ENCODE measurements around the gene SLC37A1. TPM values are rescaled to one million over a fixed set of nuclear protein-coding genes. Genes with fewer than 3 reads are reported as not detected.

The SLC37A1 gene
- polyA plus RNA-seq, 12 donors: 2.2 to 8.2 (median 2.9) TPM; not detected in 1

- DNase-seq: no peak
These were observed 35.1 kb upstream of the SLC37A1 start for GRCh38 chr21:42478504-42478903.

- DNase-seq: no peak
These were observed 34.1 kb upstream of the SLC37A1 start for GRCh38 chr21:42479582-42479981.

GRCh38 chr21:42480736-42481135, 32.9 kb upstream of the SLC37A1 start:
- DNase-seq: no peak

- DNase-seq: no peak
These were observed 32.5 kb upstream of the SLC37A1 start for GRCh38 chr21:42481169-42481568.

DNA sequence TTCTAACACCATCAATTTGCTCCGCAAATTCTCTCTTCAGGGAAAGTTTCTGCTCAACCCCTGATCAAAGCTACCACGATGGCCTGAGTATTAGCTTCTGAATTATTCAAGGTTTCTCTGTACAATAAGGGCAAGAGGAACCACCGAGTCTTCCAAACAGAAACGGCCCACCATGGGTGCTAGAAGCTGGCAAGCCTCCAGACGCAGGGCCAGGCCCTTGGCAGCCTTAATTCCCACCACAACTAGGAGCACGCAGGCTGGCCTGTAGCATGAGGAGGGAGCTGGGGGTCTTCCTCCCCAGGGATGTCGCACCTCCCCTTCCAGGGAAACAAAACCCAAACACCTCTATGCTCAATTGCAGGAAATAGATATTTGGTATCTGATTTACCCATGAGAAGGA, 28.7 kb upstream of the SLC37A1 start:
- DNase-seq: no peak

- DNase-seq: no peak
These were observed 27.6 kb upstream of the SLC37A1 start for GRCh38 chr21:42486072-42486471.

- DNase-seq: no peak
These were observed 27.1 kb upstream of the SLC37A1 start for GRCh38 chr21:42486531-42486930.

DNA sequence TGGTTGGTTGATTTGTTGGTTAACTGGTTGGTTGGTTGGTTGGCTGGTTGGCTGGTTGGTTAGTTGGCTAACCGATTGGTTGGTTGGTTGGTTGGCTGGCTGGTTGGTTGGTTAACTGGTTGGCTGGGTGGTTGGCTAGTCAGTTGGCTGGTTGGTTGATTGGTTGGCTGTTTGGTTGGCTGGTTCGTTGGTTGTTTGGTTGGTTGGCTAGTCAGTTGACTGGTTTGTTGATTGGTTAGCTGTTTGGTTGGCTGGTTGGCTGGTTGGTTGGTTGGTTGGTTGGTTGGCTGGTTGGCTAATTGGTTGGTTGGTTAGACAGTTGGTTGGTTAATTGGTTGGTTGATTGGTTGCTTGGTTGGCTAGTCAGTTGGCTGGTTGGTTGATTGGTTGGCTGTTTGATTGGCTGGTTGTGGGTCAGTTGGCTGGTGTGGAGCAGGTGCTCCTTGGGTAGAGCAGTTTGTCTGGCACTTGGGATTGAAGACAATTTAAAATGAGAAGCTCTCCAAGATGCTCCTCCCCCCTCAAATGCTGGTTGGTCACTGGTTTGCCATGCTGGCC, 24.6 kb upstream of the SLC37A1 start:
- no peak for DNase-seq

DNA sequence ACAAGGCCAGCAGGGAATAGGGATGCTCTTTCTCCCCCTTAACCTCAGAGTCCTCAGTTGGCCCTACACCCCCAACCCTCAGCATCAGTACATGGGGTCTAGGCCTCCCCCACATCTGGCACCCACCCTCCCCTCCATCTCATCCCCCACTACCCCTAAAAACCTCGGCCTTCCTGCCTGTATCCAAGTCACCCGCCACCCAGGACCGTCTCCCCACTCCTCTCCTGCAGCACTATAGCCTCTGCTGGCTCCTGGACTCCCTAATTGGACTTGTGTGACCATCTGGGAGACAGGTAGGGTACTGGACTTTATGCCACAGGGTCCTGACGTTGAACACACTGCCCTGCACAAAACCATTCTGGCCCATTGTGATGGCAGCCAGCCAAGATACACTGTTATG, 23.7 kb upstream of the SLC37A1 start:
- DNase-seq: no peak

- DNase-seq: no peak
These were observed 22.9 kb upstream of the SLC37A1 start for GRCh38 chr21:42490720-42491119.

DNA sequence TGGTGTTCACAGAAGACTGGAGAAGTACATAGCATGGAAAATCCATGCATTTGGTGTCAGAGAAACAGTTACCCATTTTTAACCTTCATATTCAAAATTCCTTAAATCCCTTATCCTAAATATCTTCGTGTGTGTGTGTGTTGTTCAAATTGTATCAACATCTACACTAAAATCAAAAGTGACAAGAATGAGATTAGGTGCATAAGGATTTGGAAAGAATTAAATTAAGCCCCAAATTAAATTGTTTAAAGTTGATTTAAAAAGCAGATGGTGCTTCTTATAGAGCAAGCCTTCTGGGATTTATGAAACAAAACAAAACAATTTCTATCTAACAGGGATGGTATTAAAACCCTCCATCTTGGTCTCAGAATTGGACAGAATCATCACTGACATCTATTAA, 22.3 kb upstream of the SLC37A1 start:
- DNase-seq: no peak

DNA sequence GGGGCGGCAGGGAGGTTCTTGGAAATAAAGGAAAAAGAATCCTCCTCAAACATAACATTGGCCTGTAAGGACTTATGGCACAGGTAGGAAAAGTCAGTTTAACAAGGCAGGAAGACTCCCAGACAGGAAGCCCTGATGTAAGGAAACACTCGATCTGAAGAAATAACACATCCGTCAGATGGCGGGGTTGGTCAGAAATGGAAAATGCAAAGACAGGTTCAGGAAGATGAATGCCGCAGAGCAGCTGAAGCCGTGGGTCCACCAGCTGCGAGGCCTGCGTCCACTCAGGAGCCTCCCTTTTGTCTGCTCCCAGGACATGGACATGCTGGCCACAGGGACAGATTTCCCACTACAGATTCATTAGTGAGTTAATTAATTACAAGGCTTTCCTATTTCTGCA, 21.5 kb upstream of the SLC37A1 start:
- no peak for DNase-seq

- DNase-seq: no peak
These were observed 20.3 kb upstream of the SLC37A1 start for GRCh38 chr21:42493109-42494060.

- no peak for DNase-seq
These were observed 18.6 kb upstream of the SLC37A1 start for GRCh38 chr21:42495027-42495426.

GRCh38 chr21:42495765-42496119, 17.9 kb upstream of the SLC37A1 start:
- no peak for DNase-seq

DNA sequence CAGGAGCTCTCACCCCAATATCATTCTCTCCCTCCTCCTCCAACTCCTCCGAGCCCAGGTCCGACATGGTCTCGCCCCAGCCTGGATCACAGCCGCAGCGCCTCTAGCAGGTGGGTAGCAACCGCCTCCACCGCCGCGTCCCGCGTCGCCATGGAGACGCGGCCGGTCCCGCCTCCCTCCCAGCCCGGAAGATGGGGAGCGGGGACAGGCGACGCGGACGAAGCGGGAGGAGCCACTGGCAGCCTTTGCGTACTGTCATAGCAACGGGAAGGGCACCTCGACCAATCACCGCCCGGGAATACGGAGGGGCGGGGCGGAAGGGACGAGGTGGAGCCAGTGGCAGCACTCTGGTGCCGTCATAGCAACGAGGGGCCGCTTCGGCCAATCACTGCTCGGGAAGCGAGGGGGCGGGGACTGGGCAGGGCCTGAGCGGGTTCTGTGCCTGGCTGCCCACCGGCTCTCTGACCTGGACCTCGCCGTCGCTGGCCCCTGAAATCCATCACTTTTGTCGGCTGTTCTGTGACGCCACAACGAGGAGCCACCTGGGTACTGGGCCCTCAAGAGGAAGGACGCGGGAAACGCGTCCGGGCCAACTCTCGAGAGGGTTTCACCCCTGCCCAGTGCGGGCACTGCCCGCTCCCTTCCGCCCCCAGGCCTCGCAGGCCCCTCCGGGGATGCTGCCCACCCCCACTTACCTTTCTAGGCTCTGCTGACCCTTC, 17.4 kb upstream of the SLC37A1 start, which contains the start of gene RSPH1:
RSPH1 (minus strand) TSS at position 105 of the 719 bp plus-strand sequence; CDS start at position 67, 38 bp downstream.
- peak; percentile 99 for DNase-seq

DNA sequence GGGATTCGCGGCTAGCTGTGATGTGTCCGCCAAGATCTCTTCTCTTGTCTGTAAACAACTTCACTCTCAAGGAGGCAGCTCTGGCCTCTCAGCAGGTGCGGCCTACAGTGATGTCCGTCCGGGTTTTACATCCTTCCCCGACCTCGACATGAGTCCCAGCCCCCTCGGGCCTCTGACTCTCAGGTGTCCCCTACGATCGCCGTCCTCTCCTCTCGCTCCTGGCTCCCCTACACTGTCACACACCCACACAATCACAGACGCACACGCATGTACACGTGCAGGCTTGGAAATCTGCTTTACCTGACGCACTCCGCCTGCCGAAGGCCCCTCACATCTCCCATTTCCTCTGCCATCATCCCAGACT, 16.8 kb upstream of the SLC37A1 start:
- DNase-seq: no peak

DNA sequence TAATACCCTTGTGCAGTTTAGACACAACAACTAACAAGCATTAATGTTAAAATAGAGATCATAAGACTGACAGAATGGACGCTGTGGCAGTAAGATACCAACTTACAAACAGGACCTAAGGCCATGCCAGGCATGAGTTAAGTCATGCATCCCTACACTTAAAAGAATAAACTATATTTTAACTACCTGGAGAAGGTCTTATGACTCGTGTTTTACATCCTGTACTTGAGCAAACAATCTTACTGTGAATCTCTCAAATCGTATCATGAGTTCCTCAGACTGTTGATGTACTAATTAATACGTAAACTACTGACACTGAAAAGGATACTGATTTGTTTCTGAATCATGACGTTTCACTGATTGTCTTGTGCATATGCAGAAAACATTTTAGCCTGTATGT, 15.6 kb upstream of the SLC37A1 start:
- DNase-seq: no peak

GRCh38 chr21:42499444-42500112, 14.1 kb upstream of the SLC37A1 start:
- DNase-seq: no peak

- no peak for DNase-seq
These were observed 13.4 kb upstream of the SLC37A1 start for GRCh38 chr21:42500225-42500624.

DNA sequence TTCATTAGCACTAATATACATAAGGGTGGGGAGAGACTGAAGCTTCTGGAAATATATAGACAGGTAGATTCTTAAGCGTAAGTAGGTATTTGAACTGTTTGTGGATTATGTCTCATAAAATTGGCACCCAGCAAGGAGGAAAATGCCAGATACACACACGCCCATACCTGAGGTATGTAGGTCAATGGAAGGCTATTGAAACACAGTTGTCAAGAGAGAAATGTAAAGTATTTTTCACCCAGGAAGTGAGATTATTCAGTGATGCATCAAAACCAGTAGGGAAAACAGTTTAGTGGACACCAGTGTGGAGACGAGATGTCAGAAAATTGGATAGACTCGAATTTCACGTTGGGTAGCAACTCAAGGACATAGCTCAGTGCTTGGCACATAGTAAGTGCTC, 12.9 kb upstream of the SLC37A1 start:
- no peak for DNase-seq

- no peak for DNase-seq
These were observed 9.9 kb upstream of the SLC37A1 start for GRCh38 chr21:42503711-42504110.

Data from muscle of arm (tissue), 12 donors.